ENCODE data around the gene PANK4.

Gene PANK4

GRCh38 chr1:2508751-2509150 is 17.6 kb downstream of the PANK4 start:
- no peak for DNase-seq

DNA sequence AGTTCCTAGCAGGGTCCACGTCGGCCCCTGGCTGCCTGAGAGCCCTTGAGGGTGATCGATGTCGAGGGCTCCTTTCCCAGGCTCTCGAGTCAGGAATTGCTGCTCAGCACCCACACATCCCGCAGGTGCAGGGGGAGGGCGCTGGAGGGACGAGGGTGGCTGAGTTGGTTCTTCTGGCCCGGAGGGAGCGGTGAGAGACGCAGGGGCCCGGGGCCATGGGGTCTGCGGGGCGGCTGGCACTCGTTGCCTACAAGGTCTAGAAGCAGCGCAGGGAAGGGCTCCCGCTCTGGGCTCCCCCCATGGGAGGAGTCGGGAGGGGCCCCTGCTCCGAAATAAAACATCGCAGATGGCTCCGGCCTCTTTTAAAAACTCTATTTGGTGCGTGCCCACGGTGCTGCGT is 18.2 kb downstream of the PANK4 start:
- no peak for DNase-seq

DNA sequence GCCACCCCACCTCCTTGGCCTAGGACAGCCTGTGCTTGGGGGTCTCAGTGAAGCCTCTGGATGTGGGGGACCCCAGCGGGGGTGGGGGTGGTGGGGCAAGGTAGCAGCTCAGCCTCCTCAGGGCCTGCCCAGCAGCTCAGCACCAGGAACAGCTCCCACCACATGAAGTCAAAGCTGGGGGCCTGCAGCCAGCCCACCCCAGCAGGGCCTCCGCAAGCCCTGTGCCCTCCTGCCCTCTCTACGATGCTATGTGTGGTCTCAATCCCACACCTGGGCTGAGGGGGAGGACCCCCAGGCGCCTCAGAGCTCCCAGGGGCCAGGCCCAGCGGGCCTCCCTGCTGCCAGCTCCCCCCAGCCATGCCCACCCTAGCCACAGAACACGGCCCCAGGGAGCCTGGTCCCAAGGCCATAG is 18.6 kb downstream of the PANK4 start:
- DNase-seq, result no peak

GRCh38 chr1:2506901-2507565 is 19.4 kb downstream of the PANK4 start:
- DNase-seq, result no peak

- no peak for DNase-seq
Measured at GRCh38 chr1:2506007-2506860, 20.2 kb downstream of the PANK4 start.

GRCh38 chr1:2505461-2505994 is 20.9 kb downstream of the PANK4 start:
- peak; percentile 49 for DNase-seq

DNA sequence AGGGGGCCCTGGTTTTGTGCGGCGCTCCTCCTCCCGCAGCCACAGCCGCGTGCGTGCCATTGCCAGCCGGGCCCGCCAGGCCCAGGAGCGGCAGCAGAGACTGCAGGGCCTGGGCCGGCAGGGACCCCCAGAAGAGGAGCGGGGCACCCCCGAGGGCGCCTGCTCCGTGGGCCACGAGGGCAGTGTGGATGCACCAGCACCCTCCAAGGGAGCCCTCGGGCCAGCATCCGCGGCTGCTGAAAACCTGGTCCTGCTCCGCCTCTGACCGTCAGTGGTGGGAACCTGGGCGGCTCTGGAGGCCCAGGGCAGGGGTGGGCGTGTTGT is 21.5 kb downstream of the PANK4 start:
- DNase-seq, result no peak

DNA sequence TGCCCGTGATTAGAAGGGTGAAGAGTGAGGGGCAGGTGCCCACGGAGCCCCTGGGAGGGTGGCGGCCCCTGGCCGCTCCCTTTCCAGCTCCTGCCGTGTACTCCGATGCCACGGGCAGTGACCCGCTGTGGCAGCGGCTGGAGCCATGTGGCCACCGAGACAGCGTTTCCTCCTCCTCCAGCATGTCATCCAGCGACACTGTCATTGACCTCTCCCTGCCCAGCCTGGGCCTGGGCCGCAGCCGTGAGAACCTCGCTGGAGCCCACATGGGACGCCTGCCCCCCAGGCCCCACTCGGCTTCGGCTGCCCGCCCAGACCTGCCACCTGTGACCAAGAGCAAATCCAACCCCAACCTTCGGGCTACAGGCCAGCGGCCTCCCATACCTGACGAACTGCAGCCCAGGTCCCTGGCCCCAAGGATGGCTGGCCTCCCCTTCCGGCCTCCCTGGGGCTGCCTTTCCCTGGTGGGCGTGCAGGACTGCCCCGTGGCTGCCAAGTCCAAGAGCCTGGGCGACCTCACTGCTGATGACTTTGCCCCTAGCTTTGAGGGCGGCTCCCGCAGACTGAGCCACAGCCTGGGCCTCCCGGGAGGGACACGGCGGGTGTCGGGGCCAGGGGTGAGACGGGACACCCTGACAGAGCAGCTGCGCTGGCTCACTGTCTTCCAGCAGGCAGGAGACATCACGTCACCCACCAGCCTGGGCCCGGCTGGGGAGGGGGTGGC is 22.0 kb downstream of the PANK4 start:
- no peak for DNase-seq

DNA sequence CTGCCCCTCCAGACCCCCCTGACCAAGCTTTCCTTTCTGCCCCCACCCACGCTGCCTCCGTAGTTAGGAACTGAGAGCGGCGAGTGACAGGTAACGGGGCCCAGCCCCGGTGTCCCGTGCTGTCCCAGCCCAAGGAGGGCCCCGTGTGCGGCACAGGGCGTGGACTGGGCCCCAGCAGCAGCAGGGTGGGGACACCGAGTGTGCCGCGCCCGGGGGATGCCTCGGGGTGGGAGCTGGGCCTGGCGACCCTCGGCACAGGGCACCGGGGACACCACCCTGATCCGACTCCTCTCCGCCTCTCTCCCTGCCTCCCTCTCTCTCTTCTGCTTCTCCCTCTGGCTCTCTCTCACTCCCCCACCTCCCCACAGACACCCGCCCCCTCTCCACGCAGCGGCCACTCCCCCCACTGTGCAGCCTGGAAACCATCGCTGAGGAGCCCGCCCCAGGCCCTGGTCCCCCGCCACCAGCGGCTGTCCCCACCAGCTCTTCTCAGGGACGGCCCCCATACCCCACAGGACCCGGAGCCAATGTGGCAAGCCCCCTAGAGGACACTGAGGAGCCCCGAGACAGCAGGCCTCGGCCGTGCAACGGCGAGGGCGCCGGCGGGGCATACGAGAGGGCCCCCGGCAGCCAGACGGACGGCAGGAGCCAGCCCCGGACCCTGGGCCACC is 22.7 kb downstream of the PANK4 start:
- DNase-seq, result no peak

DNA sequence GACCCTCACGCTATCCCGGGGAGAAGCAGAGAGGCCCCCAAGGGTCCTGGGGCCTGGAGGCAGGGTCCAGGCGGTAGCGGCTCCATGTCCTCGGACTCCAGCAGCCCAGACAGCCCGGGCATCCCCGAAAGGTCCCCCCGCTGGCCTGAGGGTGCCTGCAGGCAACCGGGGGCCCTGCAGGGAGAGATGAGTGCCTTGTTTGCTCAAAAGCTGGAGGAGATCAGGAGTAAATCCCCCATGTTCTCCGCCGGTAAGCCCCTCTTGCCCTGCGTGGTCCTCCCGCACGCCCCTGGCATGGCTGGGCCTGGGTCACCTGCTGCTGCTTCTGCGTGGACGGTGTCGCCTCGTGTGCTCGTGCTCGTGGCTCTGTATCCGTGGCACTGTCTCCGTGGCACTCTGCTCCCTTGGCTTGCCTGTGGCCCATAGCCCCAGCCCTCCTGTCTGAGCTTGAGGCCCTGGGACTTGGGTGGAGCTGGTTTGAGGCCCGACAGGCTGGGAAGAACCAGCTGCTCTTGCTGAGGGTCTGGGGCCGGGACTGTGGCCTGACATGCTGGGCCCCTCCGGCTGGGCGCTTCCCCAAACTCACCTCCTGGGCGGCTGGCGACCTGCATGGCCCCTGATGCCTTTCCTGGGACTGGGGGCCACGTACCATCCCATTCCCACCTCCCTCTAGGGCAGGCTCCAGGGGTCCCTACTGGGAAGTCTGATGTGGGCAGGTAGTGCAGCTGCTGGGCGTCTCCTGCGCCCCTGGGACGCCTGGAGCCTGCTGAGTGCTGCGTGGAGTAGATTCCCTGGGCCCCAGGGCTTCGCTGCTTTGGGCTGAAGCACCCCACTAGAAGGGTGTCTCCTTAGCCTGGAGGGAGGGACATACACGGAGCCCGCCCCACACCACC is 23.5 kb downstream of the PANK4 start:
- DNase-seq, result no peak

- no peak for DNase-seq
Measured at GRCh38 chr1:2502210-2502609, 24.2 kb downstream of the PANK4 start.

GRCh38 chr1:2501820-2502119 is 24.6 kb downstream of the PANK4 start:
- no peak for DNase-seq

- DNase-seq, result no peak
Measured at GRCh38 chr1:2501041-2501819, 25.2 kb downstream of the PANK4 start.

DNA sequence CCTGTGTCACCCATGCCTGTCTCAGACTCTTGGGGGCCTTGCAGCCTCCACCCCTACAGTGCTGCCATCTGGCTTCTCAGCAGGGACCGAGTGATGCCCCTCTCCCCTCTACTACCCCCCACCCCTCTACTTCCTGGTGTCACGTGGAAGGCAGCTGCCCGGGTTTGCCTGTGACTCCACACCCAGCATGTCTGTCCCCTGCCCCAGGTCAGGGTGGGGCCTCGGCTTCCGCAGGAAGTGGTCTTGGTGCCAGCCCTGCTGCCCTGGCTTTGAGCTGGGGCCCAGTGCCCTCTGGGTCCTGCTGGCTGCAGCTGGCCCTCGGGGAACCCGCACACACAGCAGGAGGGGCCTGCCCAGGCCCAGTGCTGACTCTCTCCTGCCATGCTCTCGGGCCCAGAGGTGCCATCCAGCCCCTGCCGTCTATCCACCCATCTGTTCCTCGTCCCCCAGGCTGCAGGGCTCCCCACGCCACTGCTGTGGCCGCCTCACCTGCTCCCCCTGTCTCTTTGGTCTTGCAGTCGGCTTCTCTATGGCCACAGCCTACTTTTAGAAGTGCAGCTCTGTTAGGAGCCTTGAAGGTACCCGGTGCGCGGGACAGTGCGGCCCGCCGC is 26.3 kb downstream of the PANK4 start:
- DNase-seq, result no peak

DNA sequence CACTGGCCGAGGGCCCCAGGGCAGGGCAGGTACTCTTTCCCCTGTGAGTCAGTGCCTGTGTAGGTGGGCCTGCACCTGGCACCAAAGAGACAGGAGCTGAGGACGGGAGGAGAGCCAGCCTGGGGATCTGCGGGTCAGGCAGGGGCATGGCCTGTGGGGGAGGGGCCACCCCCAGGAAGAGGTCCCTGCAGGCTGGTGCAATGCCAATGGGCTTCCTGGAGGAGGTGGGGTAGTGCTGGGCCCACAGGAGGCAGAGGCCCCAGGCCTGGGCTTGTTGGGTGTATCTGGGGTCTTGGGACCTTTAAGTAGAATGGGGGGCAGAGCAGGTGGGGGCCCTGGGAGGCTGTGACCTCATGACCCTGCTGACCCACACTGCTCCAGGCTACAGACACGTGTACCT is 27.1 kb downstream of the PANK4 start:
- no peak for DNase-seq

DNA sequence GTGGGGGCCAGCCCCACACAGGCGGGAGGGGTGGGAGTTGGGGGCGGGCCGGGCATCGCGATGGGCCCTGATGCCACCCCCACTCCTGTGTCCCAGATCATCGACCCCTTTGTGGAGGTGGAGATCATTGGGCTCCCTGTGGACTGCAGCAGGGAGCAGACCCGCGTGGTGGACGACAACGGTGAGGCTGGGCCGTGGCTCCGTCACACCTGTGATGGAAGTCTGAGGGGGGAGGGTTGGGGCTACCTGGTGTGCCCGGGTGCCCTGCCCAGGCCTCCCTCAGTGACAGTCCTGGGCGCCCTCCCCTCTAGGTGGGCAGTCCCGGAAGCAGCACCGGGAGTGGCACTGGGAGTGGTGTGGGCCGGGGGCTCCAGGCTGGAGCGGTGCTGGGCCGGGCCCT is 27.7 kb downstream of the PANK4 start:
- no peak for DNase-seq

- no peak for DNase-seq
Measured at GRCh38 chr1:2497891-2498290, 28.5 kb downstream of the PANK4 start.

GRCh38 chr1:2496746-2497145 is 29.6 kb downstream of the PANK4 start:
- DNase-seq, result no peak

GRCh38 chr1:2496087-2496622 is 30.2 kb downstream of the PANK4 start:
- DNase-seq, result peak; percentile 24

DNA sequence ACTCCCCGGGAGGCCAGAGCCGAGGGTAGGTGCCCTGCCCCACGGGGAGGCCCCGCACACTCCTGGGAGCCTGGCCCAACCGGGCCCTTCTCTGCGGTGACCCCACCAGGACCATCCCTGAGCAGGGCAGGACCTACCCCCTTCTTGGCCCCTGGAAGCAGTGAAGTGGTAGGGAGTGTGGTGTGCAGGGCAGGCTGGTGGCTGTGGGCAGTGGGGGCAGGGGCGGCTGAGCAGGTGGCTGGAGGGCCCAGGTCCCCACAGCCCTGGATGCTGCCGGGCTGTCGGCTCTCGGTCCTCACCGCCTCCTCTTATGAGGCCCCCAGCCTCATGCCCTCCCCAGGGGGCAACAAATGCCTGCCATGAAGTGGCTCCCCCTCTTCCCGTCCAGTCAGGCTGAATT is 30.9 kb downstream of the PANK4 start:
- DNase-seq, result no peak

DNA sequence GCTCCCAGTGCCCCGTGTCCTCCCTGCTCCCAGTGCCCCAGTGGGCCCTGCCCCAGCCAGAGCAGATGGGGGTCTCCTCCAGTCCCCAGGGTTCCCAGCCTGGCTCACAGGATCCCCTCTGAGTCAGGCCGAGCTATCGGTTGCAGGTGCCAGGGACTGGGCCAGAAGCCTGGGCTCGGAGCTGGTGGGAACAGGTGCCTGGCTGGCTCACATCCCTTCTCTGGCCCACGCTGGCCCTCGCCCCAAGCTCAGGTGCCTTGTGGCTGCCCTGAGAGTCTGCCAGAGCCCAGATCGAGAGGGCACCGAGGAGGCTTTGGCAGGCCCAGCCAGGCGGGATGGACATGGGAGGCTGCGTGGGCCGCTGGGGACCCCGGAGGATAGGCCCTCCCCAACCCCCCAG is 31.4 kb downstream of the PANK4 start:
- DNase-seq, result no peak

Data from DMS53 (cell line).